Neutrophil (primary cell): Measurements from ENCODE around the gene GTF3C4.
A peak's percentile ranks its signal among the peaks of the same experiment; 100 is the strongest.

Experiments used
- H3K27ac ChIP-seq: fragments of 200-600 bp; sonication (generic); 2 replicates; pipeline ENCODE4 v1.5.1; 2016; ENCODE audit warnings: mild to moderate bottlenecking, moderate library complexity
- H3K27me3 ChIP-seq: fragments of 200-600 bp; sonication (generic); 2 replicates; pipeline ENCODE4 v1.6.0; 2016; ENCODE audit warnings: mild to moderate bottlenecking
- H3K36me3 ChIP-seq: fragments of 200-600 bp; sonication (generic); 2 replicates; pipeline ENCODE4 v1.5.1; 2017
- H3K4me1 ChIP-seq, 2 experiments: fragments of 200-600 bp in 1 of 2; sonication (generic) in 1 of 2; 1 replicate in 1 of 2; 2 replicates in 1 of 2; pipeline versions ENCODE4 v1.5.1 to v1.6.1; 2013 to 2016; ENCODE audit warnings: low read depth in 1 of 2, low read length in 1 of 2, mild to moderate bottlenecking in 1 of 2, moderate library complexity in 1 of 2; ENCODE audit not compliant: control insufficient read depth in 1 of 2, insufficient read depth in 1 of 2
- H3K4me3 ChIP-seq, 2 experiments: fragments of 200-600 bp in 1 of 2; sonication (generic) in 1 of 2; 1 replicate in 1 of 2; 2 replicates in 1 of 2; pipeline ENCODE4 v1.5.1; 2013 to 2016; ENCODE audit warnings: low read depth in 1 of 2, low read length in 1 of 2, mild to moderate bottlenecking in 1 of 2, moderate library complexity in 1 of 2
- H3K9me3 ChIP-seq: fragments of 200-600 bp; sonication (generic); 2 replicates; pipeline ENCODE4 v1.5.1; 2016
- CTCF ChIP-seq: fragments of 200-600 bp; sonication (generic); IDR thresholded peaks from 2 replicates; pipeline ENCODE4 v1.5.1; 2016; ENCODE audit warnings: antibody characterized with exemption

Gene GTF3C4

GRCh38 chr9:132662152-132662945, 7.9 kb upstream of the GTF3C4 start:
- no peak for TF ChIP-seq CTCF
- H3K27me3 ChIP-seq = no peaks in the 10 kb centered on the region
- H3K27ac ChIP-seq = no peak overlapping the region
- no peaks in the 10 kb centered on the region for H3K4me1 ChIP-seq
- H3K9me3 ChIP-seq = no peaks in the 10 kb centered on the region
- no peaks in the 10 kb centered on the region for H3K36me3 ChIP-seq
- H3K4me3 ChIP-seq = no peak overlapping the region

- no peak overlapping the region for H3K4me3 ChIP-seq
- no peaks in the 10 kb centered on the region for H3K9me3 ChIP-seq
- H3K27me3 ChIP-seq = no peaks in the 10 kb centered on the region
- H3K36me3 ChIP-seq = no peaks in the 10 kb centered on the region
- no peak overlapping the region for H3K27ac ChIP-seq
- H3K4me1 ChIP-seq = no peaks in the 10 kb centered on the region
- TF ChIP-seq CTCF = no peak
Measured at GRCh38 chr9:132663117-132663516, 7.1 kb upstream of the GTF3C4 start.

- no peak for TF ChIP-seq CTCF
- H3K4me3 ChIP-seq = no peak overlapping the region
- H3K36me3 ChIP-seq = no peaks in the 10 kb centered on the region
- H3K9me3 ChIP-seq = no peaks in the 10 kb centered on the region
- H3K27ac ChIP-seq = no peak overlapping the region
- H3K4me1 ChIP-seq = no peaks in the 10 kb centered on the region
- H3K27me3 ChIP-seq = no peaks in the 10 kb centered on the region
Measured at GRCh38 chr9:132663851-132664250, 6.4 kb upstream of the GTF3C4 start.

GRCh38 chr9:132669319-132669697, 956 bp upstream of the GTF3C4 start:
- H3K9me3 ChIP-seq = no peaks in the 10 kb centered on the region
- peaks cover 6% of the 10 kb centered on the region for H3K27me3 ChIP-seq
- H3K4me3 ChIP-seq = peak overlapping the region; percentile 81 to 100
- TF ChIP-seq CTCF = no peak
- peaks cover 13 to 14% of the 10 kb centered on the region in 2 experiments for H3K4me1 ChIP-seq
- H3K36me3 ChIP-seq = no peaks in the 10 kb centered on the region
- peak overlapping the region; percentile 81 for H3K27ac ChIP-seq

GRCh38 chr9:132669698-132670456, 387 bp upstream of the GTF3C4 start, which contains the start of gene DDX31:
Gene DDX31 (minus strand): TSS chr9:132669983. CDS start chr9:132669934, 49 bp downstream.
- peak within 1 kb of the TSS; percentile 81 for H3K27ac ChIP-seq
- peak within 1 kb of the TSS; percentile 81 to 100 for H3K4me3 ChIP-seq
- no peaks in the 10 kb centered on the region for H3K9me3 ChIP-seq
- H3K36me3 ChIP-seq = no peaks in the 10 kb centered on the region
- H3K4me1 ChIP-seq = peaks cover 13 to 14% of the 10 kb centered on the region in 2 experiments
- TF ChIP-seq CTCF = no peak
- H3K27me3 ChIP-seq = peaks cover 6% of the 10 kb centered on the region
